GM18907 (cell line): ENCODE data around the gene SIK3.
"Not testable (repeated sequence)": the region's sequence is repeated elsewhere in the genome, so short reads cannot be mapped to it uniquely, and the experiment has no call there.

ENCODE experiments used
- ATAC-seq: cut with Tn5 transposase; IDR thresholded peaks from one replicate; pipeline ENCODE4 v1.9.1; 2021; ENCODE audit warnings: mild to moderate bottlenecking, moderate library complexity; ENCODE audit not compliant: unreplicated experiment

The SIK3 gene

GRCh38 chr11:117050121-117050520, 48.1 kb downstream of the SIK3 start:
- ATAC-seq, result not testable (repeated sequence)

GRCh38 chr11:117046627-117047026, 51.6 kb downstream of the SIK3 start:
- ATAC-seq, result not testable (repeated sequence)

- no peak for ATAC-seq
Measured at GRCh38 chr11:117045956-117046355, 52.3 kb downstream of the SIK3 start.

- no peak for ATAC-seq
Measured at GRCh38 chr11:117045196-117045595, 53.0 kb downstream of the SIK3 start.

- ATAC-seq, result no peak
Measured at GRCh38 chr11:117044287-117045035, 53.8 kb downstream of the SIK3 start.

- no peak for ATAC-seq
Measured at GRCh38 chr11:117042689-117043088, 55.5 kb downstream of the SIK3 start.

GRCh38 chr11:117039900-117040299, 58.3 kb downstream of the SIK3 start:
- ATAC-seq, result no peak

GRCh38 chr11:117039270-117039669, 59.0 kb downstream of the SIK3 start:
- no peak for ATAC-seq

GRCh38 chr11:117037975-117038350, 60.3 kb downstream of the SIK3 start:
- no peak for ATAC-seq

- no peak for ATAC-seq
Measured at GRCh38 chr11:117037279-117037974, 60.8 kb downstream of the SIK3 start.

GRCh38 chr11:117034901-117035300, 63.3 kb downstream of the SIK3 start:
- no peak for ATAC-seq

- no peak for ATAC-seq
Measured at GRCh38 chr11:117026593-117027330, 71.5 kb downstream of the SIK3 start.

- not testable (repeated sequence) for ATAC-seq
Measured at GRCh38 chr11:117023707-117024106, 74.5 kb downstream of the SIK3 start.

- ATAC-seq, result no peak
Measured at GRCh38 chr11:117023178-117023577, 75.0 kb downstream of the SIK3 start.

- no peak for ATAC-seq
Measured at GRCh38 chr11:117022526-117022925, 75.7 kb downstream of the SIK3 start.

GRCh38 chr11:117020869-117021564, 77.2 kb downstream of the SIK3 start:
- ATAC-seq, result no peak

- ATAC-seq, result peak; percentile 48
Measured at GRCh38 chr11:117020287-117020686, 77.9 kb downstream of the SIK3 start.

- no peak for ATAC-seq
Measured at GRCh38 chr11:117019871-117020270, 78.4 kb downstream of the SIK3 start.

- no peak for ATAC-seq
Measured at GRCh38 chr11:117017456-117017855, 80.8 kb downstream of the SIK3 start.

- ATAC-seq, result no peak
Measured at GRCh38 chr11:117016747-117017146, 81.5 kb downstream of the SIK3 start.

GRCh38 chr11:117016246-117016645, 82.0 kb downstream of the SIK3 start:
- ATAC-seq, result no peak
